ENCODE data around the gene TRAPPC2L. TPM values are rescaled to one million over a fixed set of nuclear protein-coding genes. Genes with fewer than 3 reads are reported as not detected.

The TRAPPC2L gene
- total and polyA plus RNA-seq, 2 donors (not counting 1 experiment from before 2014, with no cell fraction given): 33.5 to 65.1 TPM

GRCh38 chr16:88880226-88881006 lies 23.5 kb downstream of the TRAPPC2L start:
- H3K4me1 ChIP-seq (ENCODE audit: control insufficient read depth in 2 of 2, insufficient read depth in 2 of 2, low read length in 2 of 2): peaks cover 0 to 8% of the 10 kb centered on the region in 2 donors
- WGBS (ENCODE audit: insufficient coverage): 96% methylated on average over 35 of the region's 36 CpGs
- H3K27ac ChIP-seq (ENCODE audit: low read length in 2 of 2): no peak overlapping the region
- H3K4me1 Mint-ChIP-seq: peaks cover 6% of the 10 kb centered on the region
- DNase-seq (no peak), ATAC-seq (ENCODE audit: low read depth) (no peak)
- intact Hi-C loops (cut with micrococcal nuclease): no loop called here
- ChIA-PET POLR2A (interaction anchor here (0.7 kb wide), 1 partner anchor 310 kb away, joined by 3 read pairs; the partner anchor contains the start of gene ZC3H18), CTCF (interaction anchor here (1.0 to 1.2 kb wide), 2 partner anchors 22 to 23 kb away, joined by 3 read pairs; partner anchors contain the start of genes GALNS and TRAPPC2L)
- no peaks in the 10 kb centered on the region for H3K9me3 Mint-ChIP-seq (ENCODE audit: insufficient read depth)
- no peak overlapping the region for H2AFZ ChIP-seq (ENCODE audit: insufficient read depth, low read depth, low read length, poor library complexity, severe bottlenecking)
- no peak overlapping the region for H3K9ac ChIP-seq (ENCODE audit: low read length)
- no peak overlapping the region for H3K4me3 Mint-ChIP-seq
- peaks cover 0 to 78% of the 10 kb centered on the region in 2 experiments for H3K36me3 ChIP-seq (replicated peaks in 1 of 2; ENCODE audit: control extremely low read depth in 1 of 2, control insufficient read depth in 1 of 2, extremely low read depth in 1 of 2, insufficient read depth in 2 of 2, low read length in 1 of 2)
- no peaks in the 10 kb centered on the region for H3K27me3 Mint-ChIP-seq
- H3K9me3 ChIP-seq (ENCODE audit: control extremely low read depth in 1 of 3, control insufficient read depth in 2 of 3, insufficient read depth in 1 of 3, low read length in 2 of 3): peaks cover 0 to 13% (median 0%) of the 10 kb centered on the region in 3 donors
- H3K4me2 ChIP-seq (replicated peaks; ENCODE audit: low read depth, low read length, poor library complexity, severe bottlenecking): no peak overlapping the region
- no peak for TF ChIP-seq EZH2 (IDR thresholded peaks at IDR 0.05; ENCODE audit: borderline replicate concordance, insufficient read depth, low read depth, low read length, poor library complexity, severe bottlenecking)
- TF ChIP-seq CTCF (IDR thresholded peaks at IDR 0.05): no peak
- H3K27ac Mint-ChIP-seq: no peak overlapping the region
- H3K27me3 ChIP-seq (replicated peaks in 1 of 4; ENCODE audit: control extremely low read depth in 1 of 4, control insufficient read depth in 3 of 4, insufficient read depth in 4 of 4, low read length in 3 of 4): no peaks in the 10 kb centered on the region
- no peak overlapping the region for H3K4me3 ChIP-seq (ENCODE audit: control extremely low read depth in 1 of 5, extremely low read depth in 1 of 5, insufficient read depth in 1 of 5, low read depth in 2 of 5, low read length in 4 of 5)
- peaks cover 90% of the 10 kb centered on the region for H4K20me1 ChIP-seq (ENCODE audit: control insufficient read depth, insufficient read depth, low read length, poor library complexity, severe bottlenecking)
- H3K79me2 ChIP-seq (ENCODE audit: control insufficient read depth, insufficient read depth, low read length): no peaks in the 10 kb centered on the region
